Cardiac muscle cell (in vitro differentiated cells and primary cell): ENCODE measurements around the gene NR5A1. TPM values are rescaled to one million over a fixed set of nuclear protein-coding genes. Genes with fewer than 3 reads are reported as not detected.

Source experiments
- DNase-seq, 2 donors: peaks; one replicate each; pipeline versions ENCODE4 v3.0.0 to v3.0.0-alpha.2; 2010 to 2017; ENCODE audit warnings: low read depth in 1 of 2, low spot score in 1 of 2
- H3K27ac ChIP-seq: fragments of 200-600 bp; sonication (generic); 2 replicates; pipeline ENCODE4 v1.5.1; 2016
- H3K27me3 ChIP-seq: fragments of 200-600 bp; sonication (generic); 2 replicates; pipeline ENCODE4 v1.6.0; 2016; ENCODE audit warnings: control low read depth
- H3K36me3 ChIP-seq: fragments of 200-600 bp; sonication (generic); 2 replicates; pipeline ENCODE4 v1.5.1; 2016; ENCODE audit warnings: control low read depth
- H3K4me1 ChIP-seq: fragments of 200-600 bp; sonication (generic); 2 replicates; pipeline ENCODE4 v1.8.1; 2017; ENCODE audit warnings: low read depth, mild to moderate bottlenecking, mixed run types
- H3K4me3 ChIP-seq: fragments of 200-600 bp; sonication (generic); 2 replicates; pipeline ENCODE4 v1.5.1; 2016; ENCODE audit warnings: mild to moderate bottlenecking
- H3K9me3 ChIP-seq: fragments of 200-600 bp; sonication (generic); 2 replicates; pipeline ENCODE4 v1.5.1; 2017; ENCODE audit warnings: low read depth, mild to moderate bottlenecking, control low read depth
- polyA plus RNA-seq: library from polyadenylated mRNA; unstranded; fragments of >200 nt; fragmentation: Nextera tagmentation; extraction: Ambion mirVana; gene quantifications from 2 replicates; pipeline ENCODE4 v1.2.1, GENCODE V29; 2016
- total RNA-seq: library from RNA; depleted of rRNA; stranded (reverse); fragments of >200 nt; gene quantifications from 2 replicates; pipeline ENCODE4 v1.2.3, GENCODE V29; 2016
- TF ChIP-seq, protein P1 (sequence below): IDR thresholded peaks from 2 replicates; pipeline ENCODE4 v1.5.1; 2012; ENCODE audit warnings: low read depth, mild to moderate bottlenecking, low read length

Gene NR5A1
- total and polyA plus RNA-seq, 2 experiments from 2014 or later, result 0.12 TPM; not detected in 1

GRCh38 chr9:124467410-124468060, 39.7 kb downstream of the NR5A1 start:
- TF ChIP-seq, protein P1, sequence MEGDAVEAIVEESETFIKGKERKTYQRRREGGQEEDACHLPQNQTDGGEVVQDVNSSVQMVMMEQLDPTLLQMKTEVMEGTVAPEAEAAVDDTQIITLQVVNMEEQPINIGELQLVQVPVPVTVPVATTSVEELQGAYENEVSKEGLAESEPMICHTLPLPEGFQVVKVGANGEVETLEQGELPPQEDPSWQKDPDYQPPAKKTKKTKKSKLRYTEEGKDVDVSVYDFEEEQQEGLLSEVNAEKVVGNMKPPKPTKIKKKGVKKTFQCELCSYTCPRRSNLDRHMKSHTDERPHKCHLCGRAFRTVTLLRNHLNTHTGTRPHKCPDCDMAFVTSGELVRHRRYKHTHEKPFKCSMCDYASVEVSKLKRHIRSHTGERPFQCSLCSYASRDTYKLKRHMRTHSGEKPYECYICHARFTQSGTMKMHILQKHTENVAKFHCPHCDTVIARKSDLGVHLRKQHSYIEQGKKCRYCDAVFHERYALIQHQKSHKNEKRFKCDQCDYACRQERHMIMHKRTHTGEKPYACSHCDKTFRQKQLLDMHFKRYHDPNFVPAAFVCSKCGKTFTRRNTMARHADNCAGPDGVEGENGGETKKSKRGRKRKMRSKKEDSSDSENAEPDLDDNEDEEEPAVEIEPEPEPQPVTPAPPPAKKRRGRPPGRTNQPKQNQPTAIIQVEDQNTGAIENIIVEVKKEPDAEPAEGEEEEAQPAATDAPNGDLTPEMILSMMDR, result no peak
- no peaks in the 10 kb centered on the region for H3K4me1 ChIP-seq
- H3K27ac ChIP-seq, result no peak overlapping the region
- peaks cover under 1% of the 10 kb centered on the region for H3K27me3 ChIP-seq
- H3K9me3 ChIP-seq, result no peaks in the 10 kb centered on the region
- DNase-seq, result no peak
- H3K36me3 ChIP-seq, result no peaks in the 10 kb centered on the region
- H3K4me3 ChIP-seq, result no peak overlapping the region

- no peaks in the 10 kb centered on the region for H3K4me1 ChIP-seq
- DNase-seq, result no peak
- no peak overlapping the region for H3K27ac ChIP-seq
- no peak overlapping the region for H3K4me3 ChIP-seq
- no peaks in the 10 kb centered on the region for H3K9me3 ChIP-seq
- H3K27me3 ChIP-seq, result peaks cover 7% of the 10 kb centered on the region
- no peaks in the 10 kb centered on the region for H3K36me3 ChIP-seq
- TF ChIP-seq, protein P1, result no peak
Observed at GRCh38 chr9:124465736-124466135, 41.5 kb downstream of the NR5A1 start.

GRCh38 chr9:124462739-124463138, 44.5 kb downstream of the NR5A1 start:
- TF ChIP-seq, protein P1, result no peak
- Histone ChIP-seq H3K9me3 (no peaks in the 10 kb centered on the region), H3K36me3 (no peaks in the 10 kb centered on the region), H3K27me3 (peaks cover 7% of the 10 kb centered on the region), H3K4me3 (no peak overlapping the region), H3K27ac (no peak overlapping the region), H3K4me1 (no peaks in the 10 kb centered on the region)
- DNase-seq, result no peak

- no peaks in the 10 kb centered on the region for H3K36me3 ChIP-seq
- TF ChIP-seq, protein P1, result no peak
- no peak overlapping the region for H3K27ac ChIP-seq
- no peak overlapping the region for H3K4me3 ChIP-seq
- no peaks in the 10 kb centered on the region for H3K9me3 ChIP-seq
- DNase-seq, result no peak
- peaks cover 12% of the 10 kb centered on the region for H3K27me3 ChIP-seq
- H3K4me1 ChIP-seq, result no peaks in the 10 kb centered on the region
Observed at GRCh38 chr9:124458441-124458840, 48.8 kb downstream of the NR5A1 start.

GRCh38 chr9:124457887-124458431, 49.2 kb downstream of the NR5A1 start:
- Histone ChIP-seq H3K27ac (no peak overlapping the region), H3K36me3 (no peaks in the 10 kb centered on the region), H3K4me1 (no peaks in the 10 kb centered on the region), H3K9me3 (no peaks in the 10 kb centered on the region), H3K4me3 (no peak overlapping the region), H3K27me3 (peaks cover 17% of the 10 kb centered on the region)
- TF ChIP-seq, protein P1, result no peak
- DNase-seq, result no peak
